Stimulated activated CD4-positive, alpha-beta T cell treated with anti-CD3 and anti-CD28 coated beads, Interleukin-15, amount 100 ng/mL, for 48 hours (primary cell): ENCODE data around the gene NUP160.
A peak's percentile ranks its signal among the peaks of the same experiment; 100 is the strongest.
"Not testable (repeated sequence)": the region's sequence is repeated elsewhere in the genome, so short reads cannot be mapped to it uniquely, and the experiment has no call there.

Experiments used
- DNase-seq, 2 donors: peaks; one replicate each; pipeline ENCODE4 v3.0.0-alpha.2; 2020; ENCODE audit warnings: low read depth in 2 of 2

The NUP160 gene, protein sequence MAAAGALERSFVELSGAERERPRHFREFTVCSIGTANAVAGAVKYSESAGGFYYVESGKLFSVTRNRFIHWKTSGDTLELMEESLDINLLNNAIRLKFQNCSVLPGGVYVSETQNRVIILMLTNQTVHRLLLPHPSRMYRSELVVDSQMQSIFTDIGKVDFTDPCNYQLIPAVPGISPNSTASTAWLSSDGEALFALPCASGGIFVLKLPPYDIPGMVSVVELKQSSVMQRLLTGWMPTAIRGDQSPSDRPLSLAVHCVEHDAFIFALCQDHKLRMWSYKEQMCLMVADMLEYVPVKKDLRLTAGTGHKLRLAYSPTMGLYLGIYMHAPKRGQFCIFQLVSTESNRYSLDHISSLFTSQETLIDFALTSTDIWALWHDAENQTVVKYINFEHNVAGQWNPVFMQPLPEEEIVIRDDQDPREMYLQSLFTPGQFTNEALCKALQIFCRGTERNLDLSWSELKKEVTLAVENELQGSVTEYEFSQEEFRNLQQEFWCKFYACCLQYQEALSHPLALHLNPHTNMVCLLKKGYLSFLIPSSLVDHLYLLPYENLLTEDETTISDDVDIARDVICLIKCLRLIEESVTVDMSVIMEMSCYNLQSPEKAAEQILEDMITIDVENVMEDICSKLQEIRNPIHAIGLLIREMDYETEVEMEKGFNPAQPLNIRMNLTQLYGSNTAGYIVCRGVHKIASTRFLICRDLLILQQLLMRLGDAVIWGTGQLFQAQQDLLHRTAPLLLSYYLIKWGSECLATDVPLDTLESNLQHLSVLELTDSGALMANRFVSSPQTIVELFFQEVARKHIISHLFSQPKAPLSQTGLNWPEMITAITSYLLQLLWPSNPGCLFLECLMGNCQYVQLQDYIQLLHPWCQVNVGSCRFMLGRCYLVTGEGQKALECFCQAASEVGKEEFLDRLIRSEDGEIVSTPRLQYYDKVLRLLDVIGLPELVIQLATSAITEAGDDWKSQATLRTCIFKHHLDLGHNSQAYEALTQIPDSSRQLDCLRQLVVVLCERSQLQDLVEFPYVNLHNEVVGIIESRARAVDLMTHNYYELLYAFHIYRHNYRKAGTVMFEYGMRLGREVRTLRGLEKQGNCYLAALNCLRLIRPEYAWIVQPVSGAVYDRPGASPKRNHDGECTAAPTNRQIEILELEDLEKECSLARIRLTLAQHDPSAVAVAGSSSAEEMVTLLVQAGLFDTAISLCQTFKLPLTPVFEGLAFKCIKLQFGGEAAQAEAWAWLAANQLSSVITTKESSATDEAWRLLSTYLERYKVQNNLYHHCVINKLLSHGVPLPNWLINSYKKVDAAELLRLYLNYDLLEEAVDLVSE (N-terminal part only)

DNA sequence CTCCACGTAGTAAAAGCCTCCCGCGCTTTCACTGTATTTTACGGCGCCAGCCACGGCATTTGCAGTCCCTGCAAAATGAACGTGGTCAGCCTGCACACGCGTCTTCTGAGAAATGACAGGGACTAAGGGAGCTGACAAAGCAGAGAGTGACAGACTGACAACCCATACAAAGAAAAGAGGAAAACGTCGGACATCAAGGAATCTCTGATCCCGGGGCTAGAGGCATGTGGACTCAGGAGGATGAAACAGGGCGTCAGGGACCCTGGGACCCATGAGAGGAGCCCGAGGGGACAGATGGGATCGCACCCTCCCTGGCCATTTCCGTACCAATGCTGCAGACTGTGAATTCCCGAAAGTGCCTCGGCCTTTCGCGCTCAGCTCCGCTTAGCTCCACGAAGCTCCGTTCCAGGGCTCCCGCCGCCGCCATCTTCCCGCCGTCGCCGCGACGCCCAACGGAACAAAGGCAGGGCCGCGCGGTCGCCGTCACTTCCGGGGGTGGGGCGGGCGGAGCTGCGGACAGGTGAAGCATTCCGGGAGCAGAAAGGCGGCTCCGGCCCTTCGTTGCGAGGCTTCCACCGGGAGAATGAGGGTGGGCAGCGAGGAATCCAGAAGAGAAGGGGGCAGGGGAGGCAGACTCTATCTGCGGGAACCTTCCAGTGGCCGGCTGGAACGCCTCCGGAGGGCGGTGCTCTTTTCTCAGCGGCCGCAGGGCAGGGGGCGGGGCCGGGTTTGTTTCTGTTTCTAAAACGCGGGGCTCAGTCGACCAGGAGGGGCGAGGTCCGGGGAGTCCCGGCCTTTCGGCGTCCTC, at the start of gene NUP160:
Gene NUP160, minus strand, starts transcription at position 459 of the 808 bp plus-strand sequence. Its CDS starts 32 bp downstream, at position 427.
- DNase-seq, result peak; percentile 69 to 88

DNA sequence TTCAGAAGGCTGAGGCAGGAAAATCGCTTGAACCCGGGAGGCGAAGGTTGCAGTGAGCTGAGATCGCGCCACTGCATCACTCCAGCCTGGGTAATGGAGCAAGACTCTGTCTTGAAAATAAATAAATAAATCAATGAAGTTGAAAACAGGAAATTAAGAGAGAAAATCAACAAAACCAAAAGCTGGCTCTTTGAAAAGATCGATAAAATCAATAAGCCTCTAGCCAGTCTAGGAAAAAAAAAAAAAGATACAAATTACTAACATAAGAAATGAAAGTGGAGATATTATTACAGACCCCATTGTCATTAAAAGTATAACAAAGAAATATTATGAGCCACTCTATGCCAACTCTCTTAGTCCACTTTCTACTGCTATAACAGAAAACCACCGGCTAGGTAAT, 48.0 kb upstream of the NUP160 start:
- no peak for DNase-seq

DNA sequence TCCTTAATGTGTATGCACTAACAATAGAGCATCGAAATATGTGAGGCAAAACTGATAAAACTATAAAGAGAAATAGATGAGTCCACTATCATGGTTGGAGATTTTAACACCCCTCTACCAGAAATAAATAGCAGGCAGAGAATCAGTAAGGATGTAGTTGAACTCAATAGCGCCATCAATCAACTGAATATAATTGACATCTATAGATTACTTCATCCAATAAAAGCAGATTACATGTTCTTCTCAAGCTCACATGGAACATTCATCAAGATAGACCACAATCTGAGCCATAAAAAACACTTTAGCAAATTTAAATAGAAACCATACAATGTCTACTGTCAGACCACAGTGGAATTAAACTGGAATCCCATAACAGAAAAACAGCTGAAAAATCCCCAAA, 46.9 kb upstream of the NUP160 start:
- DNase-seq, result no peak

DNA sequence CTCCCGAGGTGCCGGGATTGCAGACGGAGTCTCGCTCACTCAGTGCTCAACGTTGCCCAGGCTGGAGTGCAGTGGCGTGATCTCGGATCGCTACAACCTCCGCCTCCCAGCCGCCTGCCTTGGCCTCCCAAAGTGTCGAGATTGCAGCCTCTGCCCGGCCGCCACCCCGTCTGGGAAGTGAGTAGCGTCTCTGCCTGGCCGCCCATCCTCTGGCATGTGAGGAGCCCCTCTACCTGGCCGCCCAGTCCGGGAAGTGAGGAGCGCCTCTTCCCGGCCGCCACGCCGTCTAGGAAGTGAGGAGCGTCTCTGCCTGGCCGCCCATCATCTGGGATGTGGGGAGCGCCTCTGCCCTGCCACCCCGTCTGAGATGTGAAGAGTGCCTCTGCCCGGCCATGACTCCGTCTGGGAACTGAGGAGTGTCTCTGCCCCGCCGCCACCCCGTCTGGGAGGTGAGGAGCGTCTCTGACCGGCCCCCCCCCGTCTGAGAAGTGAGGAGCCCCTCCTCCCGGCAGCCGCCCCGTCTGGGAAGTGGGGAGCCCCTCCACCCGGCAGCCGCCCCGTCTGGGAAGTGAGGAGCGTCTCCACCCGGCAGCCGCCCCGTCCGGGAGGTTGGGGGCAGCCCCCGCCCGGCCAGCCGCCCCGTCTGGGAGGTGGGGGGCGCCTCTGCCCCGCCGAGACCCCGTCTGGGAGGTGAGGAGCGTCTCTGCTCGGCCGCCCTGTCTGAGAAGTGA, 44.6 kb upstream of the NUP160 start:
- not testable (repeated sequence) for DNase-seq

DNA sequence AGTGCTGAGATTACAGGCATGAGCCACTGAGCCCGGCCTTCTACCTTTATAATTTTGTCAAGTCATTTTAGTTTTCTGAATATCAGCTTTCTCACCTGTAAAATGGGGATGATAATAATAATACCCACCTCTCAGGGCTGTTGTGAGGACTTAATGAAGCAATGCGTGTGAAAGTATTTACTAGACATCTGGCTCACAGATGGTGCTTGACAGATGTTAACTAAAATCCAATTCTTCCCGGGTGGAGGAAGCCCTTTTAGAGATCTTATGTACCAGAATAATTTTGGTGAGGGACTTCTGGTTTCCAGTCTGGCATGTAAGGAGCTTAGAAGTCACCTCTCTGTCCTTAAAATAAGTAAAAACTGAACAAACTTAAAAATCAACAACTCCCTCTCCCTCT, 43.7 kb upstream of the NUP160 start:
- DNase-seq, result no peak

DNA sequence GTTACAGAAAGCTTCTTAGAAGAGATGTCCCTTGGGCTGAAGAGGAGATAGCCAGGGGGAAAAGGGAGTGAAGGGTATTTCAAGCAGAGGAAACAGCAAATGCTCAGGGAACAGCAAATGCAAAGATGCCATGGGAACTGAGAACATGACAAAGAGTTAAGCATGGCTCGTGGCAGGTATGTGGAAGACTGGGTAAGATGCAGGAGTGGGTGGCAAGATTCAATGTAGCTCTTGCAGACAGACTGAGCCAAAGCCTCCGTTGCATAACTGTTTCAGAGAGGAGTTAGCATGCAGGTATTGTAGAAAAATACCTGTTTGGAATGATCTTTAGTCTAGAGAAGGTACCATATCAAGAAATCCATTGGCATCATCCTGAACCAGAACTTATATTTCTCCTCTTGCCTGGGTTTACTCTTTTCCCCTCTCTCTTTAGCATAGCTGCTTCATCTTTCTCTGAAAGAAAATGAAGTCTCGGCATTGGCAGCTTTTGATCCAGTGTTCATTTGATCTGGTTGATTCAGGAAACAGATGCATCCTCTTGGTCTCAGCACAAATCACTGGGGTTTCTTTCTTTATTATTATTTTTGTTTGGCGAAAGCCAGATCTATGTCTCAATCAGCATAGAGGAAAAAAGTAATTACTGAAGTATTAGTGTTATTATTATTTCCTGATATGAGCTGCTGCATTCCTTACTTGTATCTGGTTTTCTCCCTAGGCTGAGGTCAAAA, 41.7 kb upstream of the NUP160 start:
- DNase-seq, result no peak

DNA sequence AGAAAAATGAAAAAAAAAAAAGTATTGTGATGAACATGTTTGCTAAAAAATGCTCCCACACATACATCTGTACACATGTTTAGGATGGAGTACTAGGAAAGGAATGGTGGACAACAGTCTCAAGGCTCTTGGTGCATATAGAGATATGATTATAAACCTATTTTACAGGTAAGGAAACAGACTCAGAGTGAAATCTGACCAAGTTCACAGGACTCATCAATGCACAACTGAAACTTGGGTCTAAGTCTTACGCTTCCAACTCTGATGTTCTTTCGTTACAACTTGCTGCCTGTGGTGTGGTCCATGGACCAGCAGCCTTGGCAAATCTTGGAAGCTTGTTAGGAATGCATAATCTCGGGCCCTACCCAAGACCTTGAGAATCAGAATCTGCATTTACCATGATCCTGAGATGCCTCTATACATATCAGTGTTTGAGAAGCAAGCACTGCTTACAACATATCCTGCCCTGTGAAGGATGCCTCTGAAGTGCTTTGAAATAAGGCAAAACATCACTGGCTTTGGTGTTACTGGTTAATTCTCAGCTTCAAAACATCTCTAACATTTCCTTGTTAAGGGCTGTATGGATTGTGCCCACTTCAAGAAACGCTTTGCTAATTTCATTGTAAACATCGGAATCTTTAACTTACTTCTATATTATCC, 39.9 kb upstream of the NUP160 start:
- DNase-seq, result no peak

DNA sequence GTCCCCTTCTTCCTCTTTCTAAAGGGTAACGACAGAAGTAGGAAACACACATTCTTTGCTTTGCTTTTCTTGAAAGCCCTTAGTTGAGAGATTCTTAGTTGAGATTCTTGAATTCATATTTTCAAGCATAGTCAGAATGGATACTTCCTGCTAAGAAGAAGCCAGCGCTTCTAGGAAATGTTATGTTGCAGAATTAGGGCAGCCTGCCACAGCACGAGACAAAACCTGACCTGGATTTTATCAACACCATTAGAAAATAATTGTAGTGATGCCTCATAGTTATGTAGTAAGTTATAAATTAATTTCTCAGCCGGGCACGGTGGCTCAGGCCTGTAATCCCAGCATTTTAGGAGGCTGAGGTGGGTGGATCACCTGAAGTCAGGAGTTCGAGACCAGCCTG, 37.9 kb upstream of the NUP160 start:
- no peak for DNase-seq

DNA sequence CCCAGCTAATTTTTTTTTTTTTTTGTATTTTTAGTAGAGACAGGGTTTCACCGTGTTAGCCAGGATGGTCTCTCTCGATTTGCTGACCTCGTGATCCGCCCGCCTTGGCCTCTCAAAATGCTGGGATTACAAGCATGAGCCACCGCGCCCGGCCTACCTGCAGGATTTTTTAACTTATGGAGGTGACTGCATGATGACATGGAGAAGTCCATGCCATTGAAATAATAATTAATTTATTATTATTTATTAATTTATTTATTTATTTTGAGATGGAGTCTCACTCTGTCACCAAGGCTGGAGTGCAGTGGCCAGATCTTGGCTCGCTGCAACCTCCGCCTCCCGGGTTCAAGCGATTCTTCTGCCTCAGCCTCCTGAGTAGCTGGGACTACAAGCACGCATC, 34.3 kb upstream of the NUP160 start:
- not testable (repeated sequence) for DNase-seq

DNA sequence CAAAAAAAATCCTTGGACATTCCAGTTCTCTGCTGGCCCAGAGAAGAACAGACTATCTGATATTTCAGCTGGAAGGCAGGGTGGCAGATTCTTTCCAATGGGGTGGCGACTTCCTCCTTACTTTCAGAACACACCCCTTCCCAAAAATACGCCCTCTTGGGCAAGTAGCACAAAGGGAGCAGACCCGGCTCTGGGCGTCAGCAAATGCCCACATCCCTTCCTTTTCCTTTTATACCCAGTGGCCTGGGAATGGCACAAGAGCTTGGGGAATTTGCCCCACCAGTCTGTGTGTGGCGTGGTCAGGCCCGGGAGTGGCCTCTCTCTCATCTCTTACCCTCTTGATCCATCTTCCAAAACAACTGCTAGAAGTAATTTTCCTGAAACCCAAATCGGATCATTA, 33.0 kb upstream of the NUP160 start:
- DNase-seq, result no peak

DNA sequence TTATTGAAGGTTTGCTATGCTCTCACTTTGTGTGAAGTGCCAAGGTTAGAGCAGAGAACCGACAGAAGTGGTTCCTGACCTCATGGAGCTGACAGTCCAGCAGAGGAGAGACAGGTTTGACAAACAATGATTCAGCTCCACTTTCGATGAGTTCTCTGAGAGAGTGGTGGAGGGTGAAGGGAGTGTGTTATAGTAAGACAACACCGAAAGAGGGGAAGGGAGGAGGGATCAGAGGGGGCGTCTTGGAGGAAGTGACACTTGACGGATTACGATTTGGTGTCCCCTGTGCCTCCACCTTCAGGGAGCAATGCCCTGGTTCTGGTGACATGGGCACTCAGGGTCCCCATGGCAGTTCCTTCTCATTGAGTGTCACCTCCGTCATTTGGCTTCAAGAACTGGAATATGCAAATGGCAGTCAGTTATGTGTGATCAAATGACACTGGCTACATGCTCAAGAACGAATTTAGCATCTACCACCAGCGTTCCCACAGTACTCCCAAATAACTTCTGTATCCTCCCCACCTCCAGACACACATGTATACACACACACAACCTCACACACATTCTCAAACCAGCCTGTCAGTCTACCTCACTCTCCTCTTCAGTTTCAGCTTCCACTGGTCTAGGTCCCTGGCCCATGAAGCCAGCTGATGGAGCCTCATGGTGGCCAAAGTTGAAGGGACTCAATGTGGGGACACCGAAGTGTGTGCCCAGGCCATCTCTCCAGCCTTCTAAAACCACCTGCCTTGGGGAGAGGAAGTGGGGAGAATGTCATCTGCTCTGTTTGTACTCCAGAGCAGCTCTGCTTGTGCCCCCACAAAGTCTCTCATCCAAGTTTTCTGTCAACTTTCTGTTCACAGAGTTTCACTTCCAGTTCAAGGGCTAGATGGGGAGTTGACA, 31.4 kb upstream of the NUP160 start:
- DNase-seq, result no peak

DNA sequence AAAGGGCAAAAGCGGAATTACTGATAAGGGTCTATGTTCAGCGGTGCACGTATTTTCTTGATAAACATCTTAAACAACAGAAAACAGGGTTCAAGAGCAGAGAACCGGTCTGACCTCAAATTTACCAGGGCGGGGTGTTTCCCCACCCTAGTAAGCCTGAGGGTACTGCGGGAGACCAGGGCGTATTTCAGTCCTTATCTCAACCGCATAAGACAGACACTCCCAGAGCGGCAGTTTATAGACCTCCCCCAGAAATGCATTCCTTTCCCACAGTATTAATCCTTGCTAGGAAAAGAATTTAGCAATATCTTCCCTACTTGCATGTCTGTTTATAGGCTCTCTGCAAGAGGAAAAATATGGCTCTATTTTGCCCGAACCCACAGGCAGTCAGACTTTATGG, 27.7 kb upstream of the NUP160 start:
- not testable (repeated sequence) for DNase-seq

DNA sequence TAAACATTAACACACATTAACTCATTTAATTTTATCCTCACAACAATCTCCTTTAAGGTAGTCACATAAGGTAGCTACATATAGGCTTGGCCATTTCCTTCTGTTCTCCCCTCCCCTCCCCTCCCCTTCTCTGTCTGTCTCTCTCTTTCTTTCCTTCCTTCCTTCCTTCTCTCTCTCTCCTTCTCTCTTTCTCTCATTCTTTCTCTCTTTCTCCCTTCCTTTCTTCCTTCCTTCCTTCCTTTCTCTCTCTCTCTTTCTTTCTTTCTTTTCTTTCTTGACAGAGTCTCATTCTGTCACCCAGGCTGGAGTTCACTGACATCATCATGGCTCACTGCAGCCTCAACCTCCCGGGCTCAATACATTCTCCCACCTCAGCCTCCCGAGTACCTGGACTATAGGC, 22.3 kb upstream of the NUP160 start:
- DNase-seq, result no peak

DNA sequence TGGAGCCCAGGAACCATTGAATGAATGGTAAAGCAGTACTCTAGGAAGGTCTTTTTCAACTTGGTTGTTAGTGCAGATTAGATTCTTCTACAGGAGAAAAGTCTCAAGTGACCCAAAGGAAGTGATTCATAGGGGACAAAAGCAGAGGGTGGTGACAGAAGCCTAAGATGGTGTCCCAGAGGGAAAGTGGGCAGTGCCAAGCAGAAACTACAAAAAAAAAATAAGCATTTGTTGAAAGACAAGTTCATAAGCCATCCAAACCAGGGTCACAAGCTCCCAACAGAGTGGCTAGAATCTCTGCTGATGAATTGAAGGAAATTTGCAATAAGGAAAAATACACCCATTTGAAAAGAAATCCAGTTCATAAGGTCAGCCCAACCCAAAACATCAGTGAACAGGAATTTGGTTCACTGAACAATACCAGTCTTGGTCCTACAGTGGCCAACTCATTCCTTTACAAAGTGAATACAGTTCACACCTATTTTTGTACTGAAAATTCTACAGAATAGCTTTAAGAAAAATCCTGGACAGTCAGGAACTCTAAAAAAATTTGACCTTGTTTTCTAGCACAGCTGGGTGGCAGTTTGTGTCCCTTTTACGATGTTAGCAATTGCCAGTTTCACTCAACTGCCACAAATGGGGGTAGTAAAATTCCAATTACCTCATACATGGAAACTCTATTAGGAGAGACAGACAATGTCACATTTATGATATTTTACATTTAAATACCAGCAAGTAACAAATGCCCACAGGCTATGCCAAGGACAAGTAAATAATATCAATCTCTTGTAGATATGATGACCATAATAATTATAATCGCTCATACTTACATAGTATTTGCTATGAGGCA, 21.6 kb upstream of the NUP160 start:
- DNase-seq, result no peak

DNA sequence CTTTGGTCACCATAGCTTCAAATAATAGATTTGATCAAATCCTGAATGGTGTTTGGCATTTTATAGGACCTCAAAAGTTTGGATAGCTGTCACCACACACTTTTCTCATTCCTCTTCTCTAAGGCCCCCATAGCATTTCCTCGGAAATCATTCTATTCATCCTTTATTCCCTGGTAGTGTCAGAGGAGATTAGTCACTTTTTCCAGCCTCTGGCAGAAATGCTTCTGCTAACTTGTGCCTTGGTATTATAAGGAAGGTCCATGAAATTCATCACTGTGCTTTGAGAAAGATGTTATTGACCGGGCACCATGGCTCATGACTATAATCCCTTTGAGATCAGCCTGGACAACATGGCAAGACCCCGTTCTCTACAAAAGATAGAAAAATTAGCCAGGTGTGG, 19.7 kb upstream of the NUP160 start:
- no peak for DNase-seq

DNA sequence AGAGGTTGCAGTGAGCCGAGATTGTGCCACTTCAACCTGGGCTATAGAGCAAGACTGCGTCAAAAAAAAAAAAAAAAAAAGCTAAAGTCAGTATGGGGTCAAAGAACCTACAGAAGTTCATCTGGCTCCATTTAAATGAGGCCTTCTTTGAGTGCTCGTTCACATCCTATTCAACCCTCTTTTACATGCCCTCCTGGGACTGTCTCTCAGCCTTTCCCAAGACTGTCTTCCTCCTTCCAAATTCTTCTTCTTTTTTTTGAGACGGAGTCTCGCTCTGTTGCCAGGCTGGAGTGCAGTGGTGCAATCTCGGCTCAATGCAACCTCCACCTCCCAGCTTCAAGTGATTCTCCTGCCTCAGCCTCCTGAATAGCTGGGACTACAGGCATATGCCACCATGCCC, 18.7 kb upstream of the NUP160 start:
- DNase-seq, result not testable (repeated sequence)

DNA sequence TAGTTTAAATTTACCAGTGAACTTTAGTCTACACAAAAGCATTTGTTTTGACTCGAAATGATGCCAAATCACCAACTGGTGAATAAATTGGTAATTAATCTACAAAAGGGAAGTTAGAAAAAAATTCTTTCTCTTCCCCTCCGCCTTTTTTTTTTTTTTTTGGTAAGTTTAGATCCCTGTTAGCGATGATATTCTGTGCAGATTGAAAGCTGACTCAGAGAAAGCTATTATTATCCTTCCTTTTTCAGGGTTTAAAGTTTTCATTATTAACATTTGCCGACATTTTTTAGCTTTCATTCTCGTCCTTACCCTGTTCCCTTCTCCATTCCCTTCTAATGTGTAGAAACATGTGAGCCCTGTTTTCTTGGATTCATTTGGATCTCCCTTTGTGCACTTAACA, 16.8 kb upstream of the NUP160 start:
- no peak for DNase-seq
